GM23338 (cell line): ENCODE measurements around the gene FAM171A1.

Experiments
- CREB1 ChIP-seq: fragments of 250-450 bp; sonication (Bioruptor Pico); IDR thresholded peaks from 2 replicates; pipeline ENCODE4 v1.5.0; 2020; ENCODE audit warnings: low read depth, mild to moderate bottlenecking, moderate library complexity
- CTCF ChIP-seq, 2 experiments: fragments of 200-600 bp in 1 of 2; sonication (generic) in 1 of 2; conservative IDR thresholded peaks; 2 replicates each; pipeline versions ENCODE4 v1.5.1 to v1.6.1; 2016 to 2017; ENCODE audit warnings: antibody characterized with exemption in 2 of 2, low read depth in 2 of 2, mild to moderate bottlenecking in 2 of 2, moderate library complexity in 1 of 2
- EZH2 ChIP-seq: fragments of 200-600 bp; sonication (generic); IDR thresholded peaks from one replicate; pipeline ENCODE4 v1.8.0; 2017; ENCODE audit warnings: antibody characterized with exemption, mild to moderate bottlenecking, low read depth; ENCODE audit not compliant: unreplicated experiment
- EZH2phosphoT487 ChIP-seq: fragments of 200-600 bp; sonication (generic); IDR thresholded peaks from one replicate; pipeline ENCODE4 v1.8.1; 2018; ENCODE audit warnings: antibody characterized with exemption; ENCODE audit not compliant: unreplicated experiment
- JUNB ChIP-seq: IDR thresholded peaks from one replicate; pipeline ENCODE4 v1.6.1; 2016; ENCODE audit warnings: antibody characterized with exemption; ENCODE audit not compliant: unreplicated experiment
- NANOG ChIP-seq: IDR thresholded peaks from 2 replicates; pipeline ENCODE4 v1.6.1; 2016; ENCODE audit warnings: antibody characterized with exemption, borderline replicate concordance
- POLR2AphosphoS5 ChIP-seq: IDR thresholded peaks from 2 replicates; pipeline ENCODE4 v1.6.1; 2016; ENCODE audit warnings: antibody characterized with exemption, low read depth
- STAT1 ChIP-seq: IDR thresholded peaks from one replicate; pipeline ENCODE4 v1.6.1; 2016; ENCODE audit warnings: antibody characterized with exemption; ENCODE audit not compliant: unreplicated experiment
- ZNF114 ChIP-seq: fragments of 250-450 bp; sonication (Bioruptor Pico); IDR thresholded peaks from 2 replicates; pipeline ENCODE4 v1.5.0; 2020; ENCODE audit warnings: mild to moderate bottlenecking, moderate library complexity
- ZNF331 ChIP-seq: fragments of 250-450 bp; sonication (Bioruptor Pico); IDR thresholded peaks from 2 replicates; pipeline ENCODE4 v1.5.0; 2020; ENCODE audit warnings: low read depth, mild to moderate bottlenecking, moderate library complexity
- TF ChIP-seq, protein P1 (sequence below): IDR thresholded peaks from one replicate; pipeline ENCODE4 v1.6.1; 2018; ENCODE audit warnings: antibody characterized with exemption; ENCODE audit not compliant: unreplicated experiment
- TF ChIP-seq, protein P2 (sequence below): IDR thresholded peaks from 2 replicates; pipeline ENCODE4 v1.6.1; 2016; ENCODE audit warnings: antibody characterized with exemption
- TF ChIP-seq, protein P3 (sequence below): fragments of 250-450 bp; sonication (Bioruptor Pico); IDR thresholded peaks from 2 replicates; pipeline ENCODE4 v1.5.0; 2020; ENCODE audit warnings: mild to moderate bottlenecking, moderate library complexity

GRCh38 chr10:15339892-15340291 lies 31.2 kb downstream of the FAM171A1 start:
- TF ChIP-seq CTCF (conservative IDR thresholded peaks at IDR 0.05; ENCODE audit: low read depth in 2 of 2) = no peak
- TF ChIP-seq ZNF114 (CRISPR knock-in tag) = no peak
- TF ChIP-seq, protein P1, sequence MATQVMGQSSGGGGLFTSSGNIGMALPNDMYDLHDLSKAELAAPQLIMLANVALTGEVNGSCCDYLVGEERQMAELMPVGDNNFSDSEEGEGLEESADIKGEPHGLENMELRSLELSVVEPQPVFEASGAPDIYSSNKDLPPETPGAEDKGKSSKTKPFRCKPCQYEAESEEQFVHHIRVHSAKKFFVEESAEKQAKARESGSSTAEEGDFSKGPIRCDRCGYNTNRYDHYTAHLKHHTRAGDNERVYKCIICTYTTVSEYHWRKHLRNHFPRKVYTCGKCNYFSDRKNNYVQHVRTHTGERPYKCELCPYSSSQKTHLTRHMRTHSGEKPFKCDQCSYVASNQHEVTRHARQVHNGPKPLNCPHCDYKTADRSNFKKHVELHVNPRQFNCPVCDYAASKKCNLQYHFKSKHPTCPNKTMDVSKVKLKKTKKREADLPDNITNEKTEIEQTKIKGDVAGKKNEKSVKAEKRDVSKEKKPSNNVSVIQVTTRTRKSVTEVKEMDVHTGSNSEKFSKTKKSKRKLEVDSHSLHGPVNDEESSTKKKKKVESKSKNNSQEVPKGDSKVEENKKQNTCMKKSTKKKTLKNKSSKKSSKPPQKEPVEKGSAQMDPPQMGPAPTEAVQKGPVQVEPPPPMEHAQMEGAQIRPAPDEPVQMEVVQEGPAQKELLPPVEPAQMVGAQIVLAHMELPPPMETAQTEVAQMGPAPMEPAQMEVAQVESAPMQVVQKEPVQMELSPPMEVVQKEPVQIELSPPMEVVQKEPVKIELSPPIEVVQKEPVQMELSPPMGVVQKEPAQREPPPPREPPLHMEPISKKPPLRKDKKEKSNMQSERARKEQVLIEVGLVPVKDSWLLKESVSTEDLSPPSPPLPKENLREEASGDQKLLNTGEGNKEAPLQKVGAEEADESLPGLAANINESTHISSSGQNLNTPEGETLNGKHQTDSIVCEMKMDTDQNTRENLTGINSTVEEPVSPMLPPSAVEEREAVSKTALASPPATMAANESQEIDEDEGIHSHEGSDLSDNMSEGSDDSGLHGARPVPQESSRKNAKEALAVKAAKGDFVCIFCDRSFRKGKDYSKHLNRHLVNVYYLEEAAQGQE = no peak
- TF ChIP-seq POLR2AphosphoS5 = no peak
- no peak for TF ChIP-seq JUNB
- TF ChIP-seq EZH2phosphoT487 = no peak
- no peak for TF ChIP-seq EZH2
- TF ChIP-seq STAT1 = no peak
- no peak for TF ChIP-seq CREB1 (CRISPR knock-in tag)
- TF ChIP-seq, protein P2, sequence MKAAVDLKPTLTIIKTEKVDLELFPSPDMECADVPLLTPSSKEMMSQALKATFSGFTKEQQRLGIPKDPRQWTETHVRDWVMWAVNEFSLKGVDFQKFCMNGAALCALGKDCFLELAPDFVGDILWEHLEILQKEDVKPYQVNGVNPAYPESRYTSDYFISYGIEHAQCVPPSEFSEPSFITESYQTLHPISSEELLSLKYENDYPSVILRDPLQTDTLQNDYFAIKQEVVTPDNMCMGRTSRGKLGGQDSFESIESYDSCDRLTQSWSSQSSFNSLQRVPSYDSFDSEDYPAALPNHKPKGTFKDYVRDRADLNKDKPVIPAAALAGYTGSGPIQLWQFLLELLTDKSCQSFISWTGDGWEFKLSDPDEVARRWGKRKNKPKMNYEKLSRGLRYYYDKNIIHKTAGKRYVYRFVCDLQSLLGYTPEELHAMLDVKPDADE = no peak
- no peak for TF ChIP-seq NANOG
- no peak for TF ChIP-seq ZNF331 (CRISPR knock-in tag)
- TF ChIP-seq, protein P3, sequence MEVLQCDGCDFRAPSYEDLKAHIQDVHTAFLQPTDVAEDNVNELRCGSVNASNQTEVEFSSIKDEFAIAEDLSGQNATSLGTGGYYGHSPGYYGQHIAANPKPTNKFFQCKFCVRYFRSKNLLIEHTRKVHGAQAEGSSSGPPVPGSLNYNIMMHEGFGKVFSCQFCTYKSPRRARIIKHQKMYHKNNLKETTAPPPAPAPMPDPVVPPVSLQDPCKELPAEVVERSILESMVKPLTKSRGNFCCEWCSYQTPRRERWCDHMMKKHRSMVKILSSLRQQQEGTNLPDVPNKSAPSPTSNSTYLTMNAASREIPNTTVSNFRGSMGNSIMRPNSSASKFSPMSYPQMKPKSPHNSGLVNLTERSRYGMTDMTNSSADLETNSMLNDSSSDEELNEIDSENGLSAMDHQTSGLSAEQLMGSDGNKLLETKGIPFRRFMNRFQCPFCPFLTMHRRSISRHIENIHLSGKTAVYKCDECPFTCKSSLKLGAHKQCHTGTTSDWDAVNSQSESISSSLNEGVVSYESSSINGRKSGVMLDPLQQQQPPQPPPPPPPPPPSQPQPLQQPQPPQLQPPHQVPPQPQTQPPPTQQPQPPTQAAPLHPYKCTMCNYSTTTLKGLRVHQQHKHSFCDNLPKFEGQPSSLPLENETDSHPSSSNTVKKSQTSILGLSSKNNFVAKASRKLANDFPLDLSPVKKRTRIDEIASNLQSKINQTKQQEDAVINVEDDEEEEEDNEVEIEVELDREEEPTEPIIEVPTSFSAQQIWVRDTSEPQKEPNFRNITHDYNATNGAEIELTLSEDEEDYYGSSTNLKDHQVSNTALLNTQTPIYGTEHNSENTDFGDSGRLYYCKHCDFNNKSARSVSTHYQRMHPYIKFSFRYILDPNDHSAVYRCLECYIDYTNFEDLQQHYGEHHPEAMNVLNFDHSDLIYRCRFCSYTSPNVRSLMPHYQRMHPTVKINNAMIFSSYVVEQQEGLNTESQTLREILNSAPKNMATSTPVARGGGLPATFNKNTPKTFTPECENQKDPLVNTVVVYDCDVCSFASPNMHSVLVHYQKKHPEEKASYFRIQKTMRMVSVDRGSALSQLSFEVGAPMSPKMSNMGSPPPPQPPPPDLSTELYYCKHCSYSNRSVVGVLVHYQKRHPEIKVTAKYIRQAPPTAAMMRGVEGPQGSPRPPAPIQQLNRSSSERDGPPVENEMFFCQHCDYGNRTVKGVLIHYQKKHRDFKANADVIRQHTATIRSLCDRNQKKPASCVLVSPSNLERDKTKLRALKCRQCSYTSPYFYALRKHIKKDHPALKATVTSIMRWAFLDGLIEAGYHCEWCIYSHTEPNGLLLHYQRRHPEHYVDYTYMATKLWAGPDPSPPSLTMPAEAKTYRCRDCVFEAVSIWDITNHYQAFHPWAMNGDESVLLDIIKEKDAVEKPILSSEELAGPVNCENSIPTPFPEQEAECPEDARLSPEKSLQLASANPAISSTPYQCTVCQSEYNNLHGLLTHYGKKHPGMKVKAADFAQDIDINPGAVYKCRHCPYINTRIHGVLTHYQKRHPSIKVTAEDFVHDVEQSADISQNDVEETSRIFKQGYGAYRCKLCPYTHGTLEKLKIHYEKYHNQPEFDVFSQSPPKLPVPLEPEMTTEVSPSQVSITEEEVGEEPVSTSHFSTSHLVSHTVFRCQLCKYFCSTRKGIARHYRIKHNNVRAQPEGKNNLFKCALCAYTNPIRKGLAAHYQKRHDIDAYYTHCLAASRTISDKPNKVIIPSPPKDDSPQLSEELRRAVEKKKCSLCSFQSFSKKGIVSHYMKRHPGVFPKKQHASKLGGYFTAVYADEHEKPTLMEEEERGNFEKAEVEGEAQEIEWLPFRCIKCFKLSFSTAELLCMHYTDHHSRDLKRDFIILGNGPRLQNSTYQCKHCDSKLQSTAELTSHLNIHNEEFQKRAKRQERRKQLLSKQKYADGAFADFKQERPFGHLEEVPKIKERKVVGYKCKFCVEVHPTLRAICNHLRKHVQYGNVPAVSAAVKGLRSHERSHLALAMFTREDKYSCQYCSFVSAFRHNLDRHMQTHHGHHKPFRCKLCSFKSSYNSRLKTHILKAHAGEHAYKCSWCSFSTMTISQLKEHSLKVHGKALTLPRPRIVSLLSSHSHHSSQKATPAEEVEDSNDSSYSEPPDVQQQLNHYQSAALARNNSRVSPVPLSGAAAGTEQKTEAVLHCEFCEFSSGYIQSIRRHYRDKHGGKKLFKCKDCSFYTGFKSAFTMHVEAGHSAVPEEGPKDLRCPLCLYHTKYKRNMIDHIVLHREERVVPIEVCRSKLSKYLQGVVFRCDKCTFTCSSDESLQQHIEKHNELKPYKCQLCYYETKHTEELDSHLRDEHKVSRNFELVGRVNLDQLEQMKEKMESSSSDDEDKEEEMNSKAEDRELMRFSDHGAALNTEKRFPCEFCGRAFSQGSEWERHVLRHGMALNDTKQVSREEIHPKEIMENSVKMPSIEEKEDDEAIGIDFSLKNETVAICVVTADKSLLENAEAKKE (CRISPR knock-in tag) = no peak
